Measurements from ENCODE around the gene HLA-DMB.

GRCh38 chr6:32973144-32974015, 32.6 kb upstream of the HLA-DMB start:
- TF ChIP-seq POLR2AphosphoS5 (IDR thresholded peaks at IDR 0.05; ENCODE audit: low read length): peak; percentile 35
- TF ChIP-seq CHD2 (IDR thresholded peaks at IDR 0.05; ENCODE audit: borderline replicate concordance, low read depth, low read length): no peak
- no peak for TF ChIP-seq RFX5 (IDR thresholded peaks at IDR 0.05; ENCODE audit: low read depth, low read length)

Measured in GM12878 (cell line).